DOHH2 (cell line): ENCODE results near the gene TEC.
A peak's percentile ranks its signal among the peaks of the same experiment; 100 is the strongest.
"Not testable (repeated sequence)": the region's sequence is repeated elsewhere in the genome, so short reads cannot be mapped to it uniquely, and the experiment has no call there.

ENCODE experiments used
- H3F3A ChIP-seq: fragments of 200-600 bp; sonication (generic), shearing (Covaris generic); 2 replicates; pipeline ENCODE4 v1.6.0; 2016; ENCODE audit warnings: antibody characterized with exemption, mild to moderate bottlenecking; ENCODE audit not compliant: control insufficient read depth, insufficient read depth
- H3K27ac ChIP-seq: fragments of 200-600 bp; sonication (generic); 2 replicates; pipeline ENCODE4 v1.5.1; 2014; ENCODE audit warnings: low read depth, mild to moderate bottlenecking, low read length, moderate library complexity
- H3K27me3 ChIP-seq: fragments of 200-600 bp; sonication (generic); 2 replicates; pipeline ENCODE4 v1.6.1; 2014; ENCODE audit warnings: mild to moderate bottlenecking, low read length, mixed read lengths; ENCODE audit not compliant: control insufficient read depth
- H3K36me3 ChIP-seq: fragments of 200-600 bp; sonication (generic); 2 replicates; pipeline ENCODE4 v1.6.1; 2014; ENCODE audit warnings: mild to moderate bottlenecking, low read length, moderate library complexity, mixed read lengths; ENCODE audit not compliant: control insufficient read depth
- H3K4me1 ChIP-seq: fragments of 200-600 bp; sonication (generic); 2 replicates; pipeline ENCODE4 v1.6.1; 2014; ENCODE audit warnings: mild to moderate bottlenecking, low read length, mixed read lengths; ENCODE audit not compliant: control insufficient read depth
- H3K4me2 ChIP-seq: fragments of 200-600 bp; sonication (generic); 2 replicates; pipeline ENCODE4 v1.6.0; 2014; ENCODE audit warnings: mild to moderate bottlenecking, low read length, moderate library complexity
- H3K4me3 ChIP-seq: fragments of 200-600 bp; sonication (generic); 2 replicates; pipeline ENCODE4 v1.5.1; 2014; ENCODE audit warnings: mild to moderate bottlenecking, low read length, mixed read lengths
- H3K79me2 ChIP-seq: fragments of 200-600 bp; sonication (generic); 2 replicates; pipeline ENCODE4 v1.6.1; 2014; ENCODE audit warnings: mild to moderate bottlenecking, low read length, mixed read lengths; ENCODE audit not compliant: control insufficient read depth
- H3K9me2 ChIP-seq: fragments of 200-600 bp; sonication (generic); replicated peaks from 2 replicates; pipeline ENCODE4 v1.6.1; 2014; ENCODE audit warnings: mild to moderate bottlenecking, low read length, mixed read lengths; ENCODE audit not compliant: control insufficient read depth
- H3K9me3 ChIP-seq: fragments of 200-600 bp; sonication (generic); 2 replicates; pipeline ENCODE4 v1.6.1; 2014; ENCODE audit warnings: antibody characterized with exemption, low read length, mixed read lengths; ENCODE audit not compliant: control insufficient read depth, insufficient read depth
- H4K20me1 ChIP-seq: fragments of 200-600 bp; sonication (generic); 2 replicates; pipeline ENCODE4 v1.6.0; 2014; ENCODE audit warnings: low read depth, mild to moderate bottlenecking, antibody characterized with exemption, low read length, moderate library complexity; ENCODE audit not compliant: control insufficient read depth, insufficient read depth
- CTCF ChIP-seq: fragments of 200-600 bp; sonication (generic); IDR thresholded peaks from one replicate; pipeline ENCODE4 v1.5.1; 2014; ENCODE audit warnings: antibody characterized with exemption, mild to moderate bottlenecking, low read depth, low read length; ENCODE audit not compliant: poor library complexity, severe bottlenecking
- EZH2phosphoT487 ChIP-seq: fragments of 200-600 bp; sonication (generic); IDR thresholded peaks from 2 replicates; pipeline ENCODE4 v1.6.1; 2017; ENCODE audit warnings: borderline replicate concordance, mild to moderate bottlenecking, antibody characterized with exemption, low read length, moderate library complexity, mixed read lengths

The TEC gene

GRCh38 chr4:48268956-48269860 lies at the start of gene TEC:
Gene TEC, minus strand, starts transcription at chr4:48269838. Its CDS starts 41,224 bp downstream, at chr4:48228614.
- H3K79me2 ChIP-seq: peaks cover 48% of the 10 kb centered on the region
- no peaks in the 10 kb centered on the region for H3K9me2 ChIP-seq
- H3K27ac ChIP-seq: peak within 1 kb of the TSS; percentile 38
- no peaks in the 10 kb centered on the region for H3K9me3 ChIP-seq
- H3K36me3 ChIP-seq: no peaks in the 10 kb centered on the region; the same call in 1 of the 2 replicates
- H3K4me1 ChIP-seq: peaks cover 35% of the 10 kb centered on the region
- no peak for TF ChIP-seq CTCF
- no peak for TF ChIP-seq EZH2phosphoT487
- H3K27me3 ChIP-seq: no peaks in the 10 kb centered on the region
- peak within 1 kb of the TSS; percentile 59 for H3K4me2 ChIP-seq
- 0 out of 2 replicates have a peak, but pooled peaks cover 3% of the 10 kb centered on the region for H3F3A ChIP-seq
- peak within 1 kb of the TSS; percentile 85 for H3K4me3 ChIP-seq
- no peaks in the 10 kb centered on the region for H4K20me1 ChIP-seq

GRCh38 chr4:48315728-48316630 lies 46.3 kb upstream of the TEC start:
- TF ChIP-seq EZH2phosphoT487 (no peak), CTCF (peak; percentile 80)
- Histone ChIP-seq H3F3A (no peaks in the 10 kb centered on the region), H3K79me2 (no peaks in the 10 kb centered on the region), H3K4me3 (no peak overlapping the region), H3K27me3 (no peaks in the 10 kb centered on the region), H3K4me2 (peak overlapping the region; percentile 22; the same call in 1 of the 2 replicates), H4K20me1 (no peaks in the 10 kb centered on the region), H3K4me1 (peaks cover 2% of the 10 kb centered on the region; the same call in 1 of the 2 replicates), H3K9me3 (no peaks in the 10 kb centered on the region), H3K9me2 (no peaks in the 10 kb centered on the region), H3K36me3 (no peaks in the 10 kb centered on the region), H3K27ac (no peak overlapping the region)

GRCh38 chr4:48314746-48315145 lies 45.1 kb upstream of the TEC start:
- not testable (repeated sequence) for H3F3A ChIP-seq, H3K36me3 ChIP-seq, H3K4me3 ChIP-seq, H3K27ac ChIP-seq, H3K9me2 ChIP-seq, H3K4me2 ChIP-seq, H3K27me3 ChIP-seq, H3K4me1 ChIP-seq, H4K20me1 ChIP-seq, H3K79me2 ChIP-seq, H3K9me3 ChIP-seq
